Activated CD8-positive, alpha-beta memory T cell treated with anti-CD3 and anti-CD28 coated beads, Interleukin-2, amount 50 U/mL, for 1 hour (primary cell): ENCODE results near the gene SLC35B2.

ENCODE experiments used
- DNase-seq: peaks from one replicate; pipeline ENCODE4 v3.0.0-alpha.2; 2020; ENCODE audit errors: extremely low read depth

Gene SLC35B2, protein sequence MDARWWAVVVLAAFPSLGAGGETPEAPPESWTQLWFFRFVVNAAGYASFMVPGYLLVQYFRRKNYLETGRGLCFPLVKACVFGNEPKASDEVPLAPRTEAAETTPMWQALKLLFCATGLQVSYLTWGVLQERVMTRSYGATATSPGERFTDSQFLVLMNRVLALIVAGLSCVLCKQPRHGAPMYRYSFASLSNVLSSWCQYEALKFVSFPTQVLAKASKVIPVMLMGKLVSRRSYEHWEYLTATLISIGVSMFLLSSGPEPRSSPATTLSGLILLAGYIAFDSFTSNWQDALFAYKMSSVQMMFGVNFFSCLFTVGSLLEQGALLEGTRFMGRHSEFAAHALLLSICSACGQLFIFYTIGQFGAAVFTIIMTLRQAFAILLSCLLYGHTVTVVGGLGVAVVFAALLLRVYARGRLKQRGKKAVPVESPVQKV

DNA sequence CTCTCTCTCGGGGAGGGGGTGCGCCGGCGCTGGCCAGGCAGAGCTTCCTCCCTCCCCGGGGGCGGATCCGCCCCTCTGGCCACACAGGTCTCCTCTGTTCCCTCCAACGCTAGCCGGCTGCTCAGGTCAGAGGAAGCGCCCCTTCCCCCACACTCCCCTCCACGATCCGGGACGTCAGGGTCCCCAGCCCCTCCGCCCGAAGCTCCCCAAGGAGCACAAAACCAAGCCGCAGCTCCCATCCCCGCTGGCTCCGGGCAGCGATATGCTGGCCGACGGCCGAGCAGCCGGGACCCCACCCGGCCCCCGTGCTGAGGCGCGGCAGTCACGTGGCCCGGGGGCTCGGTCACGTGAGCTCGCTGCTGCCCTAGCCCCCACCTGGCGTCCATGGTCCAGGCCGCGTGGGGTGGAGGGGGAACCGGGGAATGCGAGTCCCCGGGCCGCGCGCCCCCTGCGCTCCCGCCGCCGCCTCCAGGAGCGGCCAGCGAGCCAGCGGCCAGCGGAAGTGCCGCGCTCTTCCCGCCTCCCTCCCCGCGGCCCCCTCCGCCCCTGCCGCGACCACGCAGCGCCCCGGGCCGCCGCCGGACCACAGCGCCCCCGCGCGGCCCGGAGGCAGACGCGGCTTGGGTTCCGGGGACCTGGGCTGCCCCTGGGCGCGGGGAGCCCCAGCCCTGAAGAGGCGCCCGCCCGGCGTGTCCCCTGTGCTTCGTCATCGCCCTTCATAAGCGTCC is at the start of gene SLC35B2:
Gene SLC35B2 (minus strand): TSS at position 504 of the 728 bp plus-strand sequence. CDS start 118 bp downstream, at position 386.
- DNase-seq = no peak

DNA sequence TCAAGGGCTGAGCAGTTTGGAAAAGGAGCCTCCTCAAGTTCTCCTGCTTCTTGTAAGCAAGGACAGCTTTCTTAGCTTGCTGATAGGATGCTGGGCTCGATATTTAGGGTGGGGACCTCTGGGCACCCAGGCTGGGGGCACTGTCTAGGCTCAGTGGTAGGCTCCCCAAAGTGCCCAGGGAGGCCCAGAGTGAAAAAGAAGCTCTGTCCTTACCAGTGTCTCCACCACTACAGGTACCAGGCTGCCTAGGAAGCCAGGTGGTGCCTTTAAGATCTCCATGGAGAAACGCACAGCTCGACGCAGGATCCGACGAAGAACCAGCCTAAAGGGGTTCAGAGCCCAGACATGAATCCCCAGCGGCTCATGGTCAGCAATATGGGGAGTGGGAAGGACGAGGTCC is 49.4 kb upstream of the SLC35B2 start:
- DNase-seq = no peak

GRCh38 chr6:44305200-44305725 is 47.9 kb upstream of the SLC35B2 start:
- no peak for DNase-seq

GRCh38 chr6:44304282-44305199 is 47.2 kb upstream of the SLC35B2 start:
- no peak for DNase-seq

- no peak for DNase-seq
Observed at GRCh38 chr6:44303842-44304241, 46.5 kb upstream of the SLC35B2 start.

DNA sequence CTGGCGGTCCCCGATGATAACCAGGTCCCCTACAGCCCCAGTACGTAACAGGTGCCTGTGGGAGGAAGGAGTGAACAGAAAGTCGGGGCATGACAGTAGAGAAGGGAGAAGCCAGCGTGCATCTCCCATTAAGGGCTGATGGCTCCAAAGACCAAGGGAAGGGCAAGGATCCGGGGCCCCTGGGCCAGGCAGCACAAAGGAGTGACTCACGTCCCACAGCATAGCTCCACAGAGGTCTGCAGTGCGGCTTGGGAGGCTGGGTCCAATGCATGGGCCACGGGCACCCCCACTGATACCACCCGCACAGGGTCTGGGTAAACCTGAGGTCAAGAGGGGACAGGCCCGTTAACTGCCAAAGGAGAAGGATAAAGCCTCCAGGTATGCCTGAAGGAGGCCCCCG is 45.5 kb upstream of the SLC35B2 start:
- DNase-seq = no peak

GRCh38 chr6:44301782-44302564 is 44.6 kb upstream of the SLC35B2 start:
- DNase-seq = no peak

DNA sequence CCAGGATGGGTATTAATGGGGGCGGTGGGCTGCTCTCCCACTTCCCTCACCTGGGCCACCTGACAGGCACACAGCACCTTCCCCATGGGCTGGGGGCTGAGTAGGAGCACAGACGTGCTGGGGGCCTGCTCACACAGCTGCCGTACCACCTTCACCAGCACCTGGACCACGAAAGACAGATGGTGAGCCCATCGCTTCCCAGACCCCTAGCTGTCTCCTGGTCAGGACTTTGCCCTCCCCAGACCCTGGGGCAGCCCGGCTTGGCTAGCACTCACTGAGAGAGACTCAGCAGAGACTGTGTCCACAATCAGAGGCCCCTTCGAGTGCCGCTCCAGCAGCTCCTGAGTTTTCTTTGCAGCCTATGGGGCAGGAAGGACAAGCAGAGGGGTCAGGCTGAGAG is 43.8 kb upstream of the SLC35B2 start:
- no peak for DNase-seq

GRCh38 chr6:44300292-44300823 is 43.0 kb upstream of the SLC35B2 start:
- DNase-seq = no peak

DNA sequence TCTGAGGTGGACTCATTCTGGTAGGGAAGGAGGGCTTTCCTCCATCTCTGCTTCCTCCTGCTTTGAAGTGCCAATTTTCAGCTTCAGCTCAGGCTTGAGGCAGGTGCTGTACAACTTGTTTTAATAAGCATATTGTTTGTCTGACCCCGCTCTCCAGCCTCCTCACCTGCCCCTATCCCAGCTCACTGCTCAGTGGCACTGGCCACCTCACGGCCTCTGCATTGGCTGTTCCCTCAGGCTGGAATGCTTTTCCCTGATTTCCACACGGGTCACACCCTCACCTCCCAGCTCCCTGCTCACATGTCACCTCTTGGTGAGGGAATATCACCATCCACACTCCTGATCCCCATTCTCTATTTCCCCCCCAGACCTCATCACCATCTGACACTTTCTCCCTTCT is 41.5 kb upstream of the SLC35B2 start:
- DNase-seq = no peak

GRCh38 chr6:44298055-44298803 is 40.9 kb upstream of the SLC35B2 start:
- DNase-seq = no peak

- no peak for DNase-seq
Observed at GRCh38 chr6:44297063-44298038, 40.0 kb upstream of the SLC35B2 start.

GRCh38 chr6:44294832-44295791 is 37.8 kb upstream of the SLC35B2 start:
- no peak for DNase-seq

DNA sequence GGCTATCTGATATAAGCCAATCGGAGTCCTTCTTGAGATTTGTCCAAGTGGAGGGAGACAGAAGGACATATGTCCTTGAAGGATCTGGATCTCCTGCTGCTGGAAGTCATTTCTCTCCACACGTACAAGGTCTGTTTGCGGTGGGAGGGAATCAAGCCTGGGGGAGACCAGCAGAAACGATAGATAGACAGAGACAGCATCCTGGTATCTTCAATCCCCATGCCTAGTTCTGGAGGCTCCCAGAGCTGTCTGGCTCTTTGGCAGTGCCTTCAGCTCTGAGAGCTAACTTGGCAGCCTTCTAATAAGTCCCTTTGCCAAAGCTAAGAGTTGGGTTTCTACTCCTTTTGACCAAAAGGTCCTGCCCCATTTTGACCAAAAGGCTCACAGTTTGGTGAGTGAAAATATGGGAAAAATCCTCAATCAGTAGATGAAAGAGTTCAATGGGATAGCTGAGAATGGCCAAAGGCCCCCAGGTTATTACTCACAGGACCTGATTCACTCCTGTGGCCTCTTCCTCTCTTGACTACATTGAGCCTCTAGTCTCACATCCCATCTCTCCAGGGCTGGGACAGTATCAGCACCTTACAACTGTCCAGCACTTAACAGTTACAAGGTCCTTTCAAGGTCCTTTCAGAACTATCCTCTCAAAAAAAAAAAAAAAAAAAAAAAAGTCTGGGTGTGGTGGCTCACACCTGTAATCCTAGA is 35.5 kb upstream of the SLC35B2 start:
- no peak for DNase-seq

DNA sequence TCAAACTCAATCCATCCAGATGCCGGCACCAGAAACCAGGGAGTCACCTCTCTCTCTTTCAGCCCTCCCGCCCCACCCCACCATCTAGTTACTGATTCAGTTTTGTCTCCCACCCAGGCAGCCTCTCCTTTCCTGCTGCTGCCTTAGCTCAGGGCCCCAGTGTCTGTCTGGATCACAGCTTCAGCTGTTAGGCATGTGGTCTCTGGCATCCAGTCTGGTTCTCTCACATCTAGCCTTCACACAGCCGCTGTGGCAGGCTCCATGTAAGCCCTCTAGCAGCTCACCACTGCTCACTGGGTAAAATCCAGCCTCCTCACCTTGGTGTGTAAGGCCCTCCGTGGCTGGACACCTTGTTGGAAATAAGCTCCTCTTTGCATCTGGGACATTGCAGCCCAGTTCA is 34.5 kb upstream of the SLC35B2 start:
- DNase-seq = no peak

DNA sequence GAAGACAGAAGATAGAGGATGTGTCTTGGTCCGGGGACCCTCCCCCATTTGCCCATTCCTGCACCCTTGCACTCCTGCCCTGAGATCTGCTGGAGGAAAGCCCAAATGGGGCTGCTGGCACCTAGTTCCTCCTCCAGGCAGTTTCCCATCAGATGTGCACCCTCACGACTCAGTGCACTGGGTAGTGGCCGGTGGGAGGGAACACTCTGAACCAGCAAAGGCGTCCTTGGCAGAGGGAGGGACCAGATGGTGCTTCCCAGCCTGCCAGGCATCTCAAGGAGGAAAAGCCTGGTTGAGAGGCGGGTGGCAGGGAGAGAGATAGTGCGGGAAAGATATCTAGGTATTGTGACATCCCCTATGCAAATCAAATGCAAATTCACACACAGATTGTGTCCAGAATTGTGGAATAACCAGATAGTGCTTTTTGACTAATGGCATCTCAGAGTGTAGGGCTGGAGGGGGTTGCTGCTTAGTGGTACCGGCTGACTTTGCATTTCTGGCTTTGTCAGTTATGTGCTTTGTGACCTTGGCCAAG is 32.5 kb upstream of the SLC35B2 start:
- DNase-seq = no peak

DNA sequence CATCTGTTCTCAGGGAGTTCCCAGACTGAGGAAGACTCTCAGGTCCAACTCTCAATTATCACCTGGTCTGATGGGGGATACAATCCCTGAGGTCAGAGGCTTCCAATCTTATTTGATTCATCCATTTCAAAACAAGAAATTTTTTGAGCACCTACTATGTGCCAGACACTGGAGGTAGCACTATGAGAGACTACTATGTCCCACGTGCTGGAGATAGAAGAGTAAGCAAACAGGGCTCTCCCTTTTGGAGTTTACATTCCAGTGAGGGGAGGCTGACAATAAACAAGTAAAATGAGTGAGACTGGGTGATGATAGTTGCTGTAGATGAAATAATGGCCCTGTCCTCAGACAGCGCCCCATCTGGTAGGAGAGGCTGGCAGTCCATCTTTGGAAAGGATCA is 29.4 kb upstream of the SLC35B2 start:
- DNase-seq = no peak
